HG02610 (cell line): ENCODE data around the gene ISG20.
A peak's percentile ranks its signal among the peaks of the same experiment; 100 is the strongest.

ENCODE experiments used
- ATAC-seq: cut with Tn5 transposase; IDR thresholded peaks from one replicate; pipeline ENCODE4 v1.9.1; 2021; ENCODE audit warnings: mild to moderate bottlenecking, moderate library complexity; ENCODE audit not compliant: unreplicated experiment

Gene ISG20

DNA sequence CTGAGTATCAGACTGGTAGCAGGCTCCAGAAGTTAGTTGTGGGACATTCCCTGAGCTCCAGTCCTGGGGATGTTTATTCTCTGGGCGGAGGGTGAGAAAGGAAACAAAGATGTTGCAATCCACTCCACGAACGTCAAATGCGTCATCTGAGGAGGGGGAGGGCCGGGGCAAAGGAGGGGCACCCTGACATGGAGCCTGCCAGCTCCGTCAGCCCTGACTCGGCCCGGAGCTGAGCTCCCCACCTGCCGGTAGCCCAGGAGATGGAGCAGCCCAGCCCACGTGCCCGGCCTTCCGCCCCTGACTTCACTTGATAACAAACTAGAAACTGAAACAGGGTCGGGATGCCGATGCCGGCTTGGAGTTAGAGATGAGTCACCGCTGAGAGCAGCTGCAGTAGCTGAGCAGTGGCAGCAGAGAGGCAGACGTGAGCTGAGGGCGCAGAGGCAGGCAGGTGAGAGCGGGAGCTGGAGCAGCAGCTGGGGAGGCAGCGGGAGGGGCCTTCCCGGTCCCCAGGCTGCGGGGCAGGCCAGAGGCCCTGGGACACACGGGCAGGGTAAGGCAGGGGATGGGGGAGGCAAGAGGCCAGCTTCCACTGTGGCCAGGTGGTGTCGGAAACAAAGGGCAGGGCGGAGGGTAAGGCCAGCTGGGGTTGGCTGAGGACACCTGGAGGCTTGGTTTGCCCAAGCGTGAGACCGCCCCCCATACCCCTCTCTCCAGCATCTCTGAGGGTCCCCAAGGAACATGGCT is at the start of gene ISG20:
TSS of gene ISG20 (plus strand) at position 391 of the 747 bp plus-strand sequence. CDS start at position 742, 351 bp downstream.
- peak; percentile 71 for ATAC-seq

DNA sequence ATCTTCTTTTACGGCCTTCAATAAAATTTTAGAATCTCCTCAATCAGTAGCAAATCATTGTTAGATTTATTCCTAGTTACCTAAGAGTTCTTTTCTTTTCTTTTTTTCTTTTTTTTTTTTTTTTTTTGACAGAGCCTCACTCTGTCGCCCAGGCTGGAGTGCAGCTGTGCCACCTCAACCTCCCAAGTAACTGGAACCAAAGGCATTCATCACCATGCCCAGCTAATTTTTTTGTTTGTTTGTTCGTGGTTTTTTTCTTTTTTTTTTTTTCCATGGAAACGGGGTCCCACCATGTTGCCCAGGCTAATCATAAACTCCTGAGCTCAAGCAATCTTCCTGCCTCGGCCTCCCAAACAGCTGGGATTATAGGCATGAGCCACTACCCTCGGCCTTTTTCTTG is 48.1 kb upstream of the ISG20 start:
- no peak for ATAC-seq

DNA sequence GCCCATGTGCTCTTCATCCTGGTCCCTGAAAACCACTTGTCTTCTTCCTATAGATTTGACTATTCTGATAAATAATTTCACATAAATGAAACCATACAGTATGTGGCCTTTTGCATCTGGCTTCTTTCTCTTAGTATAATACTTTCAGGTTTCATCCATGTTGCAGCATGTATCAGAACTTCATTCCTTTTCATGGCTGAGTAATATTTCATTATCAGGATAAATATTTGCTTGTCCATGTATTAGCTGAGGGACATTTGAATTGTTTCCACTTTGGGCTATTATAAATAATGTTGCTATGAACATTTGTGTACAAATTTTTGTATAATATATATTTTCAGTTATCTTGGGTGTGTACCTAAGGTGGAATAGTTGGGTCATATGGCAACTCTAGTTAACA is 47.4 kb upstream of the ISG20 start:
- ATAC-seq, result no peak

- ATAC-seq, result no peak
These were observed 34.9 kb upstream of the ISG20 start for GRCh38 chr15:88603885-88604284.

GRCh38 chr15:88604381-88605188 is 34.2 kb upstream of the ISG20 start:
- no peak for ATAC-seq

DNA sequence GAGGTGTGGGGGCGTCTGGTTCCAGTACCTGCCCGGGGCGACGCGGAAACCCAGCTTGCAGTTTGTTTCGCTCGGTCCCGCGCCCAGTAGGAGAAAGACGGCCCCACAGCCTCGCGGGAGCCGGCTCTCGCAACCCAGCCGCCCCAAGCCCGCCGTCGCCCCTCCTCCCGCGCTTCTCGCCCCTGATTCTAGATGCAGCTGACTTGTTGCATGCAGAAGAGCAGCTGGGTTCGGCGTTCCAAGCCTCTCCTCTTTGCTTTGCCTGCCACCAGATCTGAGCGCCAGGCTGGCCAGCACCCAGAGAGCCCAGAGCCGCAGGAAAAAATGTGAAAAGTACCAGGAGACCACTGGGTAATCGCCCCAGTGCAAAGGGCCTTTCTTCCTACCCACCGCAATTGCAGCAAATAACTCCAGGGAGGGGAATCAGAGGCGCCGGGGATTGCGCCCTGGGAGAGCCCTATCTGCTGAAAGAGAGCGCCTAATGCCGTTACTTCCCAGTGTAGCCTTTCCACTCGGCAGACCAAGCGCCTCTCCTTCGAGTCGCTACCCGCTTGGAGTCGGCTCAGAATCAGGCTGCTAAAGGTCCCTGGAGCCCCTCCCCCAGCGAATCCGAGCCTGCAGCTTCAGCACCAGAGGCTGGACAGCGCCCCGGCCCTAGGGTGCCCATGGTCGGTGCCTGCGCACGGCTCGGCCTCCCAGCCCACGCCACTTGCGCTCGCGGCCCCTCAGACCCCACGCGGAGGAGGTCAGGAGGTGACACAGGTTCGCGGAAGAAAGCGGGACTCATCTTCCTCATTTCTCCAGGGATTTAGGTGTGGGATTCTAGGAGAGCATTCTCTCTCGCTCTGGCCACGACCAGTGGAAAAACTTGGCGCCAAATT is 33.4 kb upstream of the ISG20 start:
- ATAC-seq, result no peak

DNA sequence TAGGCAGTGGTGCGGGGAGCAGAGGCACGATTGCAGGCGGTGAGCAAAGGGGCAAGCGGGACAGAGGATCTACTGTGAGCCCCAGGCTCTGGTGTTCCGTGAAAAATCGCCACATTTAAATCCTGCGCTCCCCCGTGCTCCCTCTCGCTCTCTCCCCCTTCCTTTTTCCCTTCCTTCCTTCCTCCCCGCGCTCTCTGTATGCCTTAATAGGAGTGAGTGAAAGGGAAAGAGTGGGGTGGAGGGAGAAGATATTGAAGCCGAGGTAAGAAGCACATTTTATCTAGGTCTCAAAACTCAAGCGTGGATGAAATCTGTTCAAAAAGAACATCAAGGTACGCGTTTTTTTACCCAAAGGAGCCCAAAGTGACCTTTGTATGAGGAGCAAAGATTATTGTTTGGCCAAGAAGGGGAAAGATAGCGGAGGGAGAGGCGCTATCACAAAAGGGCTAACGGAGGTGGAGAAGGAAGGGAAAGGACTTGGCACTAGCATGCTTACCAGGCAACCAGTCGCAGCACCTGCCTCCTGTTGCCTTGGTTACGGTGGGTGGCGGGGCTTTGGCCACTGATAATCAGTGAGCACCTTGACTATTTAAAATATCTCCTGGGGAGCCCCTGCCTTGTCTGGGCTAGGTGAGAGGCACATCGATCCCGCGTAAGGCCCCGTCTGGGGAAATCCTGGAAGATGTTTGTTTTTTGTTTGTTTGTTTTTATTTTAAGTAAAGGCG is 32.6 kb upstream of the ISG20 start:
- no peak for ATAC-seq

- no peak for ATAC-seq
These were observed 30.9 kb upstream of the ISG20 start for GRCh38 chr15:88607951-88608350.

- ATAC-seq, result no peak
These were observed 30.1 kb upstream of the ISG20 start for GRCh38 chr15:88608607-88609181.

- no peak for ATAC-seq
These were observed 29.3 kb upstream of the ISG20 start for GRCh38 chr15:88609344-88610090.

GRCh38 chr15:88610701-88611231 is 28.1 kb upstream of the ISG20 start:
- ATAC-seq, result no peak

- no peak for ATAC-seq
These were observed 26.5 kb upstream of the ISG20 start for GRCh38 chr15:88612186-88612796.

DNA sequence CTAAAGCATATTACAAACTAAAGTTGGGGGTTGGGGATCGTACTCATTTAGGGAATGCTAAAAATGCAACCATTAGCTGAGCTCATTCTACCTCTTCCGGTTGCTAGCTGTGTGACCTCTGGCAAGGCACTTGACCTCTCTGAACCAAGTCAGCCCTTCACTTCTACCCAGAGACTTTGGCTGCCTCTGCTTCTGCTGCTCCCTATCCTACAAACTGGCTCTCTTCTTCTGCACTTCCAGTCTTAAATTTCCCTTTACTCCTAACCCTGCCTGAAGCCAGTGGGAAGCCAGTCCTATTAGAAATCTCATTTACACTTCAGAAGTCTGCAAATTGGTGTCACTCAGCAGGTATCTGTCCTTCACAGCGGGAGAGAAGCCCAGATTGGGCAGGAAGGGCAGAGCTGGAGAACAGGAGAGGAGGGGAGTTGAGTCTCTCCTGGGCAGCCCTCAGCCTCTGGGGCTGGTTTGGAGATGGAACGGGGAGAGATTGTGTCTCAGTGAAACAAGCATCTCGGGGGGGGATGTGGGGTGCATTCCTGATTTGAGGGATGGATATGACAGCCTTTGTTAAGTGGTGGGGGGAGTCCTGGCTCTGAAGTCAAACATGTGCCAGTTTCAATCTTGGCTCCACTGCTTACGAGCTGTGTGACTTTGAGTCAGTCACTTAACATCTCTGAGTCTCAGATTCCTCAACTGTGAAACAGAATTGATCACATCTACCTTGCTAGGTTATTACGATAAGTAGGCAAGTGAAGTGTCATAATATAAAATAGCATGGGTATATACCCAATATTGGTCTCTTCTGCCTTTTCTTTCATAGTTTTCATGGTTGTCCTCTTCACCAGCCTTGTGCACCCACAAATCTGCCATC is 25.5 kb upstream of the ISG20 start:
- no peak for ATAC-seq

GRCh38 chr15:88615303-88616107 is 23.3 kb upstream of the ISG20 start:
- ATAC-seq, result peak; percentile 63

GRCh38 chr15:88616240-88616639 is 22.6 kb upstream of the ISG20 start:
- ATAC-seq, result no peak

GRCh38 chr15:88617031-88617722 is 21.6 kb upstream of the ISG20 start:
- ATAC-seq, result no peak
